NB4 (cell line): ENCODE data around the gene LMTK3.

Experiments used
- DNase-seq: peaks from one replicate; pipeline ENCODE4 v3.0.0; 2010; ENCODE audit warnings: low read depth
- H3K4me3 ChIP-seq: one replicate; pipeline ENCODE4 v1.5.1; 2011; ENCODE audit warnings: mild to moderate bottlenecking, low read depth, low read length, moderate library complexity
- CTCF ChIP-seq: IDR thresholded peaks from one replicate; pipeline ENCODE4 v1.5.1; 2012; ENCODE audit warnings: low read depth, low read length
- MAX ChIP-seq: IDR thresholded peaks from 2 replicates; pipeline ENCODE4 v1.6.1; 2011; ENCODE audit warnings: low read depth, low read length
- MYC ChIP-seq: IDR thresholded peaks from 2 replicates; pipeline ENCODE4 v1.6.1; 2011; ENCODE audit warnings: low read depth, low read length
- POLR2A ChIP-seq: IDR thresholded peaks from 2 replicates; pipeline ENCODE4 v1.6.1; 2011; ENCODE audit warnings: mild to moderate bottlenecking; ENCODE audit not compliant: insufficient read length; ENCODE audit errors: extremely low read depth

Gene LMTK3

GRCh38 chr19:48512504-48513288 lies 1.1 kb upstream of the LMTK3 start:
- DNase-seq = peak; percentile 80
- TF ChIP-seq MAX (no peak), CTCF (no peak), MYC (no peak), POLR2A (no peak)
- peak overlapping the region; percentile 66 for H3K4me3 ChIP-seq

GRCh38 chr19:48511321-48511731 lies 309 bp downstream of the LMTK3 start:
- peak; percentile 44 for DNase-seq
- no peak overlapping the region for H3K4me3 ChIP-seq
- TF ChIP-seq POLR2A (no peak), CTCF (no peak)

- peak; percentile 88 for DNase-seq
- no peak overlapping the region for H3K4me3 ChIP-seq
- peak; percentile 5 for TF ChIP-seq CTCF
- TF ChIP-seq POLR2A = no peak
Observed at GRCh38 chr19:48510421-48511268, 990 bp downstream of the LMTK3 start.

- DNase-seq = peak; percentile 76
- no peak overlapping the region for H3K4me3 ChIP-seq
- TF ChIP-seq MYC (no peak), CTCF (no peak), MAX (no peak)
Observed at GRCh38 chr19:48509467-48510194, 2.0 kb downstream of the LMTK3 start.

- no peak overlapping the region for H3K4me3 ChIP-seq
- TF ChIP-seq POLR2A = no peak
- no peak for TF ChIP-seq MAX
- TF ChIP-seq CTCF = no peak
- no peak for TF ChIP-seq MYC
Observed at GRCh38 chr19:48508729-48509411, 2.8 kb downstream of the LMTK3 start.

More at GRCh38 chr19:48508729-48509411, 2.8 kb downstream of the LMTK3 start:
- peak; percentile 37 for DNase-seq
